OCI-LY1 (cell line): ENCODE measurements around the gene BTLA.

ENCODE experiments used
- H2AFZ ChIP-seq: fragments of 200-600 bp; sonication (generic), shearing (Covaris generic); 2 replicates; pipeline ENCODE4 v1.6.0; 2014; ENCODE audit warnings: antibody characterized with exemption, mild to moderate bottlenecking, low read length
- H3F3A ChIP-seq: fragments of 200-600 bp; sonication (generic), shearing (Covaris generic); 2 replicates; pipeline ENCODE4 v1.6.0; 2014; ENCODE audit warnings: mild to moderate bottlenecking, antibody characterized with exemption, low read length, moderate library complexity; ENCODE audit not compliant: insufficient read depth
- H3K27ac ChIP-seq: fragments of 200-600 bp; sonication (generic); 2 replicates; pipeline ENCODE4 v1.5.1; 2014; ENCODE audit warnings: low read length, mixed run types, mild to moderate bottlenecking, low read depth; ENCODE audit not compliant: poor library complexity, severe bottlenecking
- H3K27me3 ChIP-seq: fragments of 200-600 bp; sonication (generic); 2 replicates; pipeline ENCODE4 v1.6.0; 2014; ENCODE audit warnings: antibody characterized with exemption, mild to moderate bottlenecking, low read length, moderate library complexity; ENCODE audit not compliant: insufficient read depth
- H3K36me3 ChIP-seq: fragments of 200-600 bp; sonication (generic); 2 replicates; pipeline ENCODE4 v1.6.1; 2014; ENCODE audit warnings: mild to moderate bottlenecking, antibody characterized with exemption, low read length, moderate library complexity, mixed read lengths; ENCODE audit not compliant: insufficient read depth
- H3K4me1 ChIP-seq: fragments of 200-600 bp; sonication (generic); 2 replicates; pipeline ENCODE4 v1.5.1; 2014; ENCODE audit warnings: mild to moderate bottlenecking, low read length, moderate library complexity; ENCODE audit not compliant: insufficient read depth, severe bottlenecking
- H3K4me2 ChIP-seq: fragments of 200-600 bp; sonication (generic), shearing (Covaris generic); 2 replicates; pipeline ENCODE4 v1.6.1; 2014; ENCODE audit warnings: low read length
- H3K4me3 ChIP-seq: fragments of 200-600 bp; sonication (generic); 2 replicates; pipeline ENCODE4 v1.5.1; 2014; ENCODE audit warnings: low read length, low read depth, mild to moderate bottlenecking, mixed read lengths; ENCODE audit not compliant: poor library complexity, severe bottlenecking
- H3K79me2 ChIP-seq: fragments of 200-600 bp; shearing (Covaris generic); 2 replicates; pipeline ENCODE4 v1.6.1; 2016; ENCODE audit warnings: mixed run types, low read length, mixed read lengths; ENCODE audit not compliant: insufficient read depth
- H3K9ac ChIP-seq: fragments of 200-600 bp; sonication (generic), shearing (Covaris generic); 2 replicates; pipeline ENCODE4 v1.6.1; 2014; ENCODE audit warnings: mild to moderate bottlenecking, low read length, mixed read lengths
- H3K9me2 ChIP-seq: fragments of 200-600 bp; sonication (generic), shearing (Covaris generic); 2 replicates; pipeline ENCODE4 v1.6.1; 2014; ENCODE audit warnings: low read depth, mild to moderate bottlenecking, low read length, mixed read lengths
- H3K9me3 ChIP-seq: fragments of 200-600 bp; shearing (Covaris generic); 2 replicates; pipeline ENCODE4 v1.6.1; 2014; ENCODE audit warnings: low read length, mixed read lengths
- H4K20me1 ChIP-seq: fragments of 200-600 bp; sonication (generic), shearing (Covaris generic); 2 replicates; pipeline ENCODE4 v1.6.0; 2016; ENCODE audit warnings: mild to moderate bottlenecking, low read length; ENCODE audit not compliant: insufficient read depth
- CTCF ChIP-seq: fragments of 200-600 bp; sonication (generic), shearing (Covaris generic); IDR thresholded peaks from 2 replicates; pipeline ENCODE4 v1.5.1; 2017; ENCODE audit warnings: mild to moderate bottlenecking, antibody characterized with exemption, low read length, moderate library complexity, mixed read lengths
- EZH2 ChIP-seq: fragments of 200-600 bp; sonication (generic), shearing (Covaris generic); IDR thresholded peaks from 2 replicates; pipeline ENCODE4 v1.8.0; 2017; ENCODE audit warnings: borderline replicate concordance, mixed run types, mild to moderate bottlenecking, antibody characterized with exemption, low read length, moderate library complexity, mixed read lengths

BTLA gene

GRCh38 chr3:112482675-112483074, 16.6 kb downstream of the BTLA start:
- Histone ChIP-seq H3K36me3 (peaks cover 4% of the 10 kb centered on the region; the same call in 1 of the 2 replicates), H3K27ac (no peak overlapping the region), H3K4me2 (no peak overlapping the region), H3K4me1 (peaks cover 4% of the 10 kb centered on the region), H3K9me2 (no peaks in the 10 kb centered on the region), H3F3A (no peaks in the 10 kb centered on the region), H2AFZ (no peak overlapping the region), H3K9me3 (no peaks in the 10 kb centered on the region), H3K27me3 (no peaks in the 10 kb centered on the region), H4K20me1 (no peaks in the 10 kb centered on the region), H3K9ac (no peak overlapping the region), H3K79me2 (no peaks in the 10 kb centered on the region), H3K4me3 (no peak overlapping the region)
- no peak for TF ChIP-seq CTCF

GRCh38 chr3:112481302-112481721, 18.0 kb downstream of the BTLA start:
- H3K27ac ChIP-seq: no peak overlapping the region
- H3K4me2 ChIP-seq: no peak overlapping the region
- no peak overlapping the region for H2AFZ ChIP-seq
- H3K9ac ChIP-seq: no peak overlapping the region
- H3K79me2 ChIP-seq: no peaks in the 10 kb centered on the region
- TF ChIP-seq CTCF: no peak
- TF ChIP-seq EZH2: no peak
- peaks cover 4% of the 10 kb centered on the region for H3K4me1 ChIP-seq
- H3K27me3 ChIP-seq: no peaks in the 10 kb centered on the region
- H3K9me2 ChIP-seq: no peaks in the 10 kb centered on the region
- no peaks in the 10 kb centered on the region for H3K9me3 ChIP-seq
- H3F3A ChIP-seq: 0 out of 2 replicates have a peak, but pooled peaks cover 2% of the 10 kb centered on the region
- H3K36me3 ChIP-seq: peaks cover 4% of the 10 kb centered on the region; the same call in 1 of the 2 replicates
- H3K4me3 ChIP-seq: no peak overlapping the region
- H4K20me1 ChIP-seq: no peaks in the 10 kb centered on the region

GRCh38 chr3:112477891-112478290, 21.4 kb downstream of the BTLA start:
- Histone ChIP-seq H3K4me2 (no peak overlapping the region), H4K20me1 (no peaks in the 10 kb centered on the region), H3F3A (0 out of 2 replicates have a peak, but pooled peaks cover 6% of the 10 kb centered on the region), H3K9ac (no peak overlapping the region), H3K9me3 (no peaks in the 10 kb centered on the region), H3K4me3 (no peak overlapping the region), H3K27ac (no peak overlapping the region), H2AFZ (no peak overlapping the region), H3K4me1 (peaks cover 15% of the 10 kb centered on the region), H3K27me3 (no peaks in the 10 kb centered on the region), H3K9me2 (no peaks in the 10 kb centered on the region), H3K36me3 (peaks cover 4% of the 10 kb centered on the region; the same call in 1 of the 2 replicates), H3K79me2 (no peaks in the 10 kb centered on the region)
- TF ChIP-seq CTCF: no peak
- no peak for TF ChIP-seq EZH2
